Measurements from ENCODE around the gene ZBTB8A.

Gene ZBTB8A

DNA sequence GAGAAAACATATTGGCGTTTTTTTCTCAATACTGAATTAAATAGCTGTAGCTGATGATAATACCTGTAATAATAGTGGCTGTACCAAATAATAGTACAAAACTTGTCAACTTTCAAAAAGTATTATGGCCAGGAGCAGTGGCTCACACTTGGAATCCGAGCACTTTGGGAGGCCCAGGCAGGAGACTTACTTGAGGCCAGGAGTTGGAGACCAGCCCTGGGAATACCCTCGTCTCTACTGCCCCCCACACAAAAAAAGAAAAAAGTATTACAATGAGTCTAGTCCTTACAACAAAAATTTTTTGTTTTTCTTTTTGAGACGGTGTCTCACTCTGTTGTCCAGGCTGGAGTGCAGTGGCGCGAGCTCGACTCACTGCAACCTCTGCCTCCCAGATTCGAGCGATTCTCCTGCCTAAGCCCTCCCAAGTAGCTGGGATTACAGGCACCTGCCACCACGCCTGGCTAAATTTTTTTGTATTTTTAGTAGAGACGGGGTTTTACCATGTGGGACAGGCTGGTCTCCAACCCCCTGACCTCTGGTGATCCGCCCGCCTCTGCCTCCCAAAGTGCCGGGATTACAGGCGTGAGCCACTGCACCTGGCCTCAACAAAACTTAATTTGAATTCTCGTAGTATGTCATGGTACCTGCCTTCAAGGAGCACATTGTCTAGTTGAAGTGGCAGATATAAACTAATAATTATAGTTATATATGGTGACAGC lies 113.2 kb downstream of the ZBTB8A start:
- Mint-ChIP-seq H3K9me3 (no peaks in the 10 kb centered on the region), H3K4me3 (peak overlapping the region; percentile 80), H3K27ac (ENCODE audit: low read depth) (peak overlapping the region; percentile 98), H3K36me3 (ENCODE audit: insufficient read depth) (peaks cover 66% of the 10 kb centered on the region), H3K4me1 (peaks cover 54% of the 10 kb centered on the region), H3K27me3 (no peaks in the 10 kb centered on the region)
- DNase-seq (ENCODE audit: low spot score in 2 of 2) = no peak
- no peak for ATAC-seq (replicated peaks; ENCODE audit: extremely low read depth, poor library complexity, severe bottlenecking)
